HepG2 (cell line): ENCODE results near the gene LCN12.

Source experiments
- FOSL1 ChIP-seq: sonication (generic); formaldehyde crosslinking; IDR thresholded peaks from 2 replicates; pipeline ENCODE4 v1.9.0; 2021; ENCODE audit warnings: missing genetic modification reagents, borderline replicate concordance
- MYC ChIP-seq: sonication (generic); formaldehyde crosslinking; IDR thresholded peaks from 2 replicates; pipeline ENCODE4 v1.9.0; 2021; ENCODE audit warnings: missing genetic modification reagents, borderline replicate concordance
- SRSF1 ChIP-seq: fragments of 200-400 bp; formaldehyde crosslinking; optimal IDR thresholded peaks from 2 replicates; pipeline ENCODE3; 2017; ENCODE audit warnings: mild to moderate bottlenecking, low read depth, low read length, moderate library complexity
- ZMYM4 ChIP-seq: sonication (generic); formaldehyde crosslinking; IDR thresholded peaks from 2 replicates; pipeline ENCODE4 v1.8.1; 2023; ENCODE audit warnings: mild to moderate bottlenecking, missing genetic modification reagents
- ZNF30 ChIP-seq: sonication (generic); formaldehyde crosslinking; IDR thresholded peaks from 2 replicates; pipeline ENCODE4 v1.5.0; 2020; ENCODE audit warnings: mild to moderate bottlenecking, missing genetic modification reagents
- ZZZ3 ChIP-seq: sonication (generic); formaldehyde crosslinking; IDR thresholded peaks from 2 replicates; pipeline ENCODE4 v1.4.0; 2020; ENCODE audit warnings: missing genetic modification reagents, mild to moderate bottlenecking, borderline replicate concordance
- TF ChIP-seq, protein P1 (sequence below): sonication (generic); formaldehyde crosslinking; conservative IDR thresholded peaks from 2 replicates; pipeline ENCODE4 v1.4.0; 2020; ENCODE audit warnings: missing genetic modification reagents
- TF ChIP-seq, protein P2 (sequence below): sonication (generic); formaldehyde crosslinking; IDR thresholded peaks from 2 replicates; pipeline ENCODE4 v1.5.0; 2020; ENCODE audit warnings: mild to moderate bottlenecking, missing genetic modification reagents, moderate library complexity

DNA sequence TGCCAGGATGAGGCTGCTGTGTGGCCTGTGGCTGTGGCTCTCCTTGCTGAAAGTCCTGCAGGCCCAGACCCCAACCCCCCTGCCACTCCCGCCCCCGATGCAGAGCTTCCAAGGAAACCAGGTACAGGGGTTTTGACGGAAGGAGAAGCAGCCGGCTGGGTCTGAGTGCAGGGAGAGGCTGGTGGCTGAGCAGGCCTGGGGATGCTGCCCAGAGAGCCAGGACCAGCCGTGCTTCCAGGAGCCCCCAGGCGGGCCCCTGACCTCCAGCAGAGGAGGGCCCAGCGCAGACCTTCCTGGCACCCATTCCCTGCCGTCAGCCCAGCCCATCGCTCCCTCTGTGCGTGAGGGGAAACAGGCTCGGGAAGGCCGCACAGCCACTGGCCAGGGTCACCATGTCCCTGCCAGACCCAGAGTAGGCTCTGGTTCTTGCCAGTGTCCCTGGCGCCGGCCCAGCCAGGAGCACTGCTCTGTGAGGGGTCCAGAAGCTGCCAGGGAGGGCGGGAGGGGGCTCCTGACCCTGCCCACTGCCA, 313 bp downstream of the LCN12 start:
- TF ChIP-seq, protein P1, sequence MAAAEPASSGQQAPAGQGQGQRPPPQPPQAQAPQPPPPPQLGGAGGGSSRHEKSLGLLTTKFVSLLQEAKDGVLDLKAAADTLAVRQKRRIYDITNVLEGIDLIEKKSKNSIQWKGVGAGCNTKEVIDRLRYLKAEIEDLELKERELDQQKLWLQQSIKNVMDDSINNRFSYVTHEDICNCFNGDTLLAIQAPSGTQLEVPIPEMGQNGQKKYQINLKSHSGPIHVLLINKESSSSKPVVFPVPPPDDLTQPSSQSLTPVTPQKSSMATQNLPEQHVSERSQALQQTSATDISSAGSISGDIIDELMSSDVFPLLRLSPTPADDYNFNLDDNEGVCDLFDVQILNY (CRISPR knock-in tag), result no peak
- TF ChIP-seq SRSF1 (no peak), MYC (CRISPR knock-in tag) (no peak), ZZZ3 (CRISPR knock-in tag) (no peak), FOSL1 (CRISPR knock-in tag) (no peak), ZNF30 (CRISPR knock-in tag) (no peak), ZMYM4 (CRISPR knock-in tag) (no peak)
- TF ChIP-seq, protein P2, sequence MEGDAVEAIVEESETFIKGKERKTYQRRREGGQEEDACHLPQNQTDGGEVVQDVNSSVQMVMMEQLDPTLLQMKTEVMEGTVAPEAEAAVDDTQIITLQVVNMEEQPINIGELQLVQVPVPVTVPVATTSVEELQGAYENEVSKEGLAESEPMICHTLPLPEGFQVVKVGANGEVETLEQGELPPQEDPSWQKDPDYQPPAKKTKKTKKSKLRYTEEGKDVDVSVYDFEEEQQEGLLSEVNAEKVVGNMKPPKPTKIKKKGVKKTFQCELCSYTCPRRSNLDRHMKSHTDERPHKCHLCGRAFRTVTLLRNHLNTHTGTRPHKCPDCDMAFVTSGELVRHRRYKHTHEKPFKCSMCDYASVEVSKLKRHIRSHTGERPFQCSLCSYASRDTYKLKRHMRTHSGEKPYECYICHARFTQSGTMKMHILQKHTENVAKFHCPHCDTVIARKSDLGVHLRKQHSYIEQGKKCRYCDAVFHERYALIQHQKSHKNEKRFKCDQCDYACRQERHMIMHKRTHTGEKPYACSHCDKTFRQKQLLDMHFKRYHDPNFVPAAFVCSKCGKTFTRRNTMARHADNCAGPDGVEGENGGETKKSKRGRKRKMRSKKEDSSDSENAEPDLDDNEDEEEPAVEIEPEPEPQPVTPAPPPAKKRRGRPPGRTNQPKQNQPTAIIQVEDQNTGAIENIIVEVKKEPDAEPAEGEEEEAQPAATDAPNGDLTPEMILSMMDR (CRISPR knock-in tag), result no peak
